Fibroblast of gingiva (primary cell): ENCODE results near the gene FOXP1.
"Not testable (repeated sequence)": the region's sequence is repeated elsewhere in the genome, so short reads cannot be mapped to it uniquely, and the experiment has no call there.

Source experiments
- DNase-seq: peaks from one replicate; pipeline ENCODE4 v3.0.0-alpha.2; 2011; ENCODE audit warnings: low read depth

The FOXP1 gene

GRCh38 chr3:71450162-71450561, 133.4 kb downstream of the FOXP1 start:
- DNase-seq: no peak

GRCh38 chr3:71447803-71448202, 135.7 kb downstream of the FOXP1 start:
- no peak for DNase-seq

- DNase-seq: no peak
These were observed 136.3 kb downstream of the FOXP1 start for GRCh38 chr3:71447197-71447596.

GRCh38 chr3:71446734-71447133, 136.8 kb downstream of the FOXP1 start:
- DNase-seq: no peak

GRCh38 chr3:71446260-71446659, 137.3 kb downstream of the FOXP1 start:
- DNase-seq: no peak

- DNase-seq: no peak
These were observed 138.7 kb downstream of the FOXP1 start for GRCh38 chr3:71444861-71445259.

GRCh38 chr3:71444028-71444860, 139.3 kb downstream of the FOXP1 start:
- DNase-seq: no peak

- no peak for DNase-seq
These were observed 140.2 kb downstream of the FOXP1 start for GRCh38 chr3:71443332-71443731.

GRCh38 chr3:71442652-71443042, 140.9 kb downstream of the FOXP1 start:
- DNase-seq: no peak

- DNase-seq: no peak
These were observed 141.4 kb downstream of the FOXP1 start for GRCh38 chr3:71441925-71442651.

- DNase-seq: no peak
These were observed 142.2 kb downstream of the FOXP1 start for GRCh38 chr3:71441217-71441924.

- no peak for DNase-seq
These were observed 144.6 kb downstream of the FOXP1 start for GRCh38 chr3:71438904-71439303.

- no peak for DNase-seq
These were observed 145.3 kb downstream of the FOXP1 start for GRCh38 chr3:71438071-71438685.

GRCh38 chr3:71436337-71436736, 147.2 kb downstream of the FOXP1 start:
- no peak for DNase-seq

GRCh38 chr3:71435836-71436235, 147.7 kb downstream of the FOXP1 start:
- DNase-seq: not testable (repeated sequence)

- DNase-seq: no peak
These were observed 149.9 kb downstream of the FOXP1 start for GRCh38 chr3:71433631-71434030.

- DNase-seq: no peak
These were observed 151.2 kb downstream of the FOXP1 start for GRCh38 chr3:71432044-71432975.

GRCh38 chr3:71430941-71431552, 152.5 kb downstream of the FOXP1 start:
- no peak for DNase-seq

- no peak for DNase-seq
These were observed 153.9 kb downstream of the FOXP1 start for GRCh38 chr3:71429597-71429988.

GRCh38 chr3:71428841-71429596, 154.5 kb downstream of the FOXP1 start:
- no peak for DNase-seq
